CD4-positive, alpha-beta T cell treated with Interleukin-4 for 1 hour (primary cell): Measurements from ENCODE around the gene SPX.

Source experiments
- DNase-seq, 2 donors: peaks; one replicate each; pipeline ENCODE4 v3.0.0-alpha.2; 2020 to 2022

Gene SPX

GRCh38 chr12:21539797-21540196 lies 13.7 kb downstream of the SPX start:
- DNase-seq, result no peak

DNA sequence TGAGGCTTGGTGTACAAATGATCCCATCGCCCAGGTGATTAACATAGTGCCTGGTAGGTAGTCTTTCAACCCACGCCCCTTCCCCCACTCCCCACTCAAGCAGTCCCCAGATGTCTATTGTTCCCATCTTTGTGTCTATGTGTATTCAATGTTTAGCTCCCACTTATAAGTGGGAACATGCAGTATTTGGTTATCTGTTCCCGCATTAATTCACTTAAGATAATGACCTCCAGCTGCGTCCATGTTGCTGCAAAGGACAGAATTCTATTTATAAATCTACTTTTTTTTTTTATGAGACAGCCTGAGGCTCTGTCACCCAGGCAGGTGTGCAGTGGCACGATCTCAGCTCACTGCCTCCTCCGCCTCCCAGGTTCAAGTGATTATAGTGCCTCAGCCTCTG lies 15.7 kb downstream of the SPX start:
- no peak for DNase-seq

- no peak for DNase-seq
These were observed 16.3 kb downstream of the SPX start for GRCh38 chr12:21542403-21542802.

DNA sequence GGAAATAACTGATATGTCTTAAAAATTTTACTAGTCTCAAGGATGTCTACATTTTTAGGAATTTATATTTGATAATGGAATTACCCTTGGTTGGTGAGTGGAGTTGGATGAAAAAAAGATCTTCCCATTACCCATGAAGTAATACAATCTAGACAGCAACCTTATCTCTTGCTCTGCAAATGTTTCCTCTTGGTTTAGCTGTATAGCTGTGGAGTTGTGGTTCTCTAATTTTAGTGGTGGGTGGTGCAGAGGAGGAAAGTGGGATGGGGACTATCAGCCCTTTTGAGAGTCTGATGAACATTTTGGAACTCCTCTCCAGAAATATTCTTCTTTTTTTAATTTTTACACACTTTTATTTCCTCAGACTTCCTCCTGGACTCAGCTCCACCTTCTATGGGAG lies 17.1 kb downstream of the SPX start:
- no peak for DNase-seq

GRCh38 chr12:21545557-21545956 lies 19.5 kb downstream of the SPX start:
- DNase-seq, result no peak

- DNase-seq, result no peak
These were observed 20.6 kb downstream of the SPX start for GRCh38 chr12:21546716-21547115.

GRCh38 chr12:21547437-21547836 lies 21.3 kb downstream of the SPX start:
- no peak for DNase-seq

DNA sequence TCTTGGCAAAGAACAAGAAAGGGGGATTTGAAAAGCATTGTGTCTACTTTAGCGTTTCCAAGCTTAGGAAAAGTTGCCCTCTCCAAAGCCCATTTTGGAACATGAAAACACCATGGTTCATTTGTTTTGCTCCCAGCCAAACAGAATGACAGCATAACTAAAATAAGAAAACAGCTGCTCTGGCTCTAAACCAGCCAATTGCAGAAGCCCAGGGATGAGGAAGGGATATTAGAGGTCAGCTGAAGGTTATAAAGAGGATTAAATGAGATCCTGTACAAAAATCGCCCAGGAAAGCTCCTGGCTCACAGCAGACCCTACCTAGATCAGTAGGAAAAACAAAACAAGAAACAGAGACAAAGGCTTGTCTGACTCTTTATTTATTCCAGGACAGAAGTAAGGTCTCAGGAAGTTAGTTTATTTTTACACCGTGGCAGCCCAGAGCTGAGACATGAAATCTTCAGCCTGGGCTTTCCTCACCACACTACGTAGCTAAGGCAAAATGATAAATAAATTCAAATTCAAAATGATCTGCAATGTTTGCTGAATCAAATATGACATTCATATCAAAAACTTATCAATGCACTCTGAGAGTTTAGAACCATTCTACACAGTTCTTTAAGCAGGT lies 25.9 kb downstream of the SPX start:
- no peak for DNase-seq

DNA sequence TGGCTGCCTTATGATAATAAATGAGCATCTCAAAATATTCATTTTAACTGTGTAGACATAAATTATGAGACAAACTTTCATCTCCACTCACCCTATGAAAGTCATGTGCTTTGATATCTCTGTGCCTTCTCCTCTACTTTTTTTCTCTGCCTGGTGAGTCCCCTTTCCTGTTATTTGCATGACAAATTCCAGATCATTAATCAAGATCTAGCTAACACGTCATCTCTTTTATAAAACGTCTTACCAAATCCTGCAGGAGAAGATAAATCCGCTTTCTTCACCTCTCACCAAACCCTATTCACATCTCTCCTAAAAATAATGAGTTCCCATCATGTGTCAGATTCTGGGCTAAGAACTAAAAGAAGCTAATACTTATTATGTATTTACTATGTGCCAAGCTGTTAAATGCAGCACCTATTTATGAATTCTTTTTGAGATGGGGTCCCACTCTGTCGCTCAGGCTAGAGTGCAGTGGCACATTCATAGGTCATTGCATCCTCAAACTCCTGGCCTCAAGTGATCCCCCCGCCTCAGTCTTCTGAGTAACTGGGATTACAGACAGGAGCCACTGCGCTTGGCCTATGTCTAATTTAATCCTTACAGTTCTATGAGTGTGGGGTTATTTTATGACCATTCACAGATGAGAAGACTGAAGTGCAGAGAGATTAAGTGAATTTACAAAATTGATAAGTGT lies 26.7 kb downstream of the SPX start:
- no peak for DNase-seq

DNA sequence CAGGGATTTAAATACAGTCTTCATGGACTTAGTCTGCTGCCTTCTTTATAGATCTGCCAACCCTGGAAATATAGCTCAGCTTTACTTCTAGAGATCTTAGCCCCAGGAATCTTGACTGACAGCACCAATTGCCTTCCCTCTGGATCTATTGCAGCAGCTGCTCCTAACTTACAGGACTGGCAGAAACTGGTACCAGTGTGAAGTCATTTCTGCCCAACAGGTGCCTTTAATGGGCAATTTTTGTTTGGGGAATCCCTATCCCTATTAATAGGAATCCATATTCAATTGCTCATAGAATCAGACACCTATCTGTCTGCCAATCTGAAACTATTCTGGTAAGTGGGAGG lies 27.2 kb downstream of the SPX start:
- no peak for DNase-seq

- no peak for DNase-seq
These were observed 32.1 kb downstream of the SPX start for GRCh38 chr12:21558100-21558679.

- DNase-seq, result no peak
These were observed 33.9 kb downstream of the SPX start for GRCh38 chr12:21559855-21560569.

DNA sequence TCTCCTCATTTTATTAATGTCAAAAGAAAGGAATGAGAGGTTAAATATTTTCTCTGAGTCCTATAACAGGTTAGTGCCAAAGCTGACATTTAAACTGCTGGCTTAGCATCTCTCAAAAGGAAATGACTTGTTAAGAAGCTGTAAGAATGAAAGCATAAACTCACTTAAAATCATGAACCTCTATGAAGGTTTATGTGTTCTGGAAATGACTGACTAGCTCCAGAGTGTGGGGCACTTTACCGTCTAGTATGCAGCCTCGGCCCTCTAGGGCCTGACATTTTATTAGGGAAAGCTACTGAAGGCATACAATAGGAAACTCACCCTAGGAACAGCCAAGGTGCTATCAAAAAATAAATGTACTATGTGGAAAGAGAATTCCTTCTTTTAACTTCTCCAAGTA lies 35.1 kb downstream of the SPX start:
- no peak for DNase-seq

DNA sequence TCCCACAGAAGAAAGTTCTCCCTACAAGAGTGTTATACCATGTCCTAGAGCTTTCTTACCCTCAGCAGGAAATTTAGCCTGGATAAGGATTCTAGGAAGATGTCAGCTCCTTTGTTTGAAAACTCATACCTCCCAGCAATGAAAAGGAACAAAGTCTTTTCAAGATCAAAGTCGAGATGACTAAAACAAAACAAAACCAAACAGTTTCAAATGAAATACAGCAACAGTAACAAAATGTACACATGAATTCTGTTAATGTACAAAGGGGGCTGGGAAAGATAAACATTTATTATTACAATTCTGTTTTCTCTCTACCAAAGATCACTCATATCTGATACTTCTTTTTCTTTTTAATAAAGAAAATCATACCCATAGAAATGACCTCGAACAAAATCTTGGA lies 36.8 kb downstream of the SPX start:
- DNase-seq, result no peak

- no peak for DNase-seq
These were observed 40.3 kb downstream of the SPX start for GRCh38 chr12:21566223-21566906.

DNA sequence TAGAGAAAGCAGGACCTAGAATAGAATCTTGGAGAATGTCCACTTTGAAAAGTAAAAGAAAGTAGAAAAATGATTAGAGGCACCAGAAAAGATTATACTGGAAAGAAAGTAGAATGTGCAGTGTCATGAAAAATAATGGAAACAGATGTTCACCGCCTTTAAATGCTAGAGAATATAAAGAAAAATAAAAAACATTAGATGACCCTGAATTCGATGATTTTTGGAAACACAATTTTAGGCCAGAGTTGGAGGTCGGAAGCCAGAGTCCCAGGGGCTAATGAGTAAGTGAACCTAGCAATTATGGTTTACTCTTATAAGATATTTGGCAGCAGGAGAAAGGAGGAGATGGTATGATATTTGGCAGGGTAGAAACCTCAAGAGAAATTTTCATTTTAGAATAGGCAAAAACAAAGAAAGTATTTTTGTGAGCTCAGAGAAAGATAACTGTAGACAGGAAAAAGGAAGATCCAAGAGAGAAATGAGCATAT lies 40.9 kb downstream of the SPX start:
- no peak for DNase-seq

- no peak for DNase-seq
These were observed 42.0 kb downstream of the SPX start for GRCh38 chr12:21568115-21568514.

DNA sequence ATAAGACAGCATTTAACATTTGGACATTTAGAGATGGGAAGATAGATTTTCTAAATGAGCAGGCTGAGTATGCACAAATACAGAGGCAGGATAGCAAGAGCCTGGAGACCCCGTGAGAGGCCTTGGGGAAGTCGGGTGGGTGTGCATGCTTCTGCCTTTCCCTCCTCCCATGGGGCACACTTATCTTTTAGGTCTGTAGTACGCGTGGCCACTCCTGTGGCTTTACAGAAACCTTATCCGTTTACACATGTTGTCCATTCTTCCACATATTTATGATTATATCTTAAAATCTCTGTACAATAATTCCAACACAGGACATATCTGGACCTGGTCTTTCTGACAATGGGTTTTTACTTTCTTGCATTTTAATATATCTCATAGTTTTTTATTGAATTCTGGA lies 45.0 kb downstream of the SPX start:
- no peak for DNase-seq

DNA sequence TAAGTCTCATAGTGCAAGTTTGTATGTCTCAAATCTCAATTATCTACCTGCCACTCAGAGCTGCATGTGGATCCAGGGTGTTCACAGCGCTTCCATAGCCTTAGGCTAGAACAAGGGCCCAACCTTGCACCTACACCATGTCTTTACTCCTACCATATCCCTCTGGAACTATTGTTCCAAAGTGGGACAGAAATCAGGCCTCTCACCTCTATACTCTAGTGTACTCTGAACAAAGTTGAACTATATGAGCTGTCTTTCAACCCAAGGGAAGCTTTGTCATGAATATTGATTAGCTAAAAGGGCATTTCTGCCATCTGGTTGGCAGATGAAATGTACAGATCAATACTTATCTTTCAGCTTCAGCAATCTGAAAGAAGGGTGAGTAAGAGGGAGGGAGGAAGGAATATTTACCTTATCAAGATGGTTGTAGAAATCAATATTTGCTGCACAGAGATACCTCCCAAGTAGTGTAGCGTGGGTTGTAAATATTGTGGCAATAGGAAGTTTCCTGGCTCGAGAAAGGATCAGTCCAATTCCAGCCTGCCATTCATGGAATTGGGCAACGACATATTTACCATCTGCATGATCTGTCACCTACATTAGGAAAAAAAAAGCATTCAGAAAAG lies 47.8 kb downstream of the SPX start:
- no peak for DNase-seq

DNA sequence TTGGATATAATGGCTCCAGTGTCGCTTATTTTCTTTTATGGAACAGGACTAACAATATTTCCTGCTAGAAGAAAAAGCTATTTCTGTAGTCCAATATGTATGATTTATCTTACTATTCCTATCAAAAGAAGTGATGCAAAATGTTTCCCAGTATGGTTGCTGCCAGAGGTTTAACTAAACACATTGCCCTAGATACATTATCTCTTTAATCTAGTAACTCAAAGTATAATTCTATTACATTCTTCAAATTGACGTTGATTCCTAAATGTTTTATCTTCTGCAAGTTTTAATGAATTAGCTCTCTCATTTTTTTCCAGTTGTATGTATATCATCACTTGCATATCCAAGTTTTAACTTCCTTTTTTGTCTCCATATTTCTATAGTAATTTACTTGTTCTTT lies 50.3 kb downstream of the SPX start:
- DNase-seq, result no peak

DNA sequence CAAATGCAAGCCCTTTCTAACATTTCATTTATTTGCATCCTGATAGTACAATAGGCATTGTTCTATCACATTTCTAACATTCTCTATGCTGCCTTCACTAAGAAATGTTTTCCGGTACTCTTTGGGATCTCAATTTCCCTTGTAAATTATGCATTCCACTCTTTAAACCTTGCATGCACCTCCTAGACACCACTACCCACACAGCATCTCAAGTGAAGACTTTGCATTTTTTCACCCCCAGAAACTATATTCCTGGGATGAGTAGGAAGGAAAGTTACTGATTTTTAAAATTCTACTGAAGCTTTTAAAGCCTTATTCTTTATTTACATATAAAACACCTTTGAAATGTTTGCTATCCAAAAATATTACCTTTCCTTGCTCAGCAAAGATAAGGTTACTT lies 51.4 kb downstream of the SPX start:
- DNase-seq, result no peak

DNA sequence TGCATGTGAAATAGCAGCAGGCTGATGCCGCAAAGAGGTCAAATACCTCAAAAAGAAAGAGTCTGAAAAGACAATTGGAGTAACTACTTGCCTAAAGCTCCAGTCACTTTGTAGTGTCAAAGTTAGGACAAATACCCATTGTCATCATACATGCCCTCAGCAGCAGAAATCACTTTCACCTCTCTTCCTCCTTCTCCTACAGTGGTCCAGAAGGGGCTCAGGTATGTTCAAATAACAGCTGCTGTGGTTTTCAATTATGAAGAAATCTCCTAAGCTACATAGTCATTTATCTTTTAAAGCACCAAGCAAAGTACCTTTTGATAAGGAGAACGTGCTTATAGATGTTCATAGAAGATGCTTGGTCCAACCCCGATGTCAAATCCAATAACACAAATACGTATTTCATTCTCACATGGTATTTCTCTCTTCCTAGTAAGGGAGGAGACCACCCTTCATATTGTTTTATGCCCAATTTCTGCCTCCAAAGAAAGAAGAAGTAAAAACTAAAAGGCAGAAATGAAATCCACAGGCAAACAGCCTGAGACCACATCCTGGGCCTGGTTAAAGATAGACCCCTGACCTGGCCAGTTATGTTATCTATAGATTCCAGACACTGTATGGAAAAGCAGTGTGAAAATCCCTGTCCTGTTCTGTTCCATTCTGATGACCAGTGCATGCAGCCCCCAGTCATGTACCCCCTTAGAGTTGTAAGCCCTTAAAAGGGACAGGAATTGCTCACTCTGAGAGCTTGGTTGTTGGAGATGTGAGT lies 54.8 kb downstream of the SPX start:
- DNase-seq, result no peak
